GM23338 (cell line): ENCODE measurements around the gene AATF. TPM values are rescaled to one million over a fixed set of nuclear protein-coding genes. Genes with fewer than 3 reads are reported as not detected.

Experiments used
- ATAC-seq: fragments of 200-7000 bp; cut with Tn5 transposase; 3 replicates; pipeline ENCODE4 v1.9.1; 2020
- DNase-seq: peaks from one replicate; pipeline ENCODE4 v3.0.0-alpha.2; 2015; ENCODE audit warnings: low spot score
- H2AFZ ChIP-seq: fragments of 200-600 bp; sonication (generic); 2 replicates; pipeline ENCODE4 v1.8.0; 2016; ENCODE audit warnings: antibody characterized with exemption, mild to moderate bottlenecking, moderate library complexity
- H3F3A ChIP-seq: fragments of 200-600 bp; sonication (generic); replicated peaks from 2 replicates; pipeline ENCODE4 v1.8.0; 2017; ENCODE audit warnings: antibody characterized with exemption, mixed run types, low read depth
- H3K27ac ChIP-seq: fragments of 200-600 bp; sonication (generic); 2 replicates; pipeline ENCODE4 v1.6.1; 2016; ENCODE audit warnings: low read depth
- H3K27me3 ChIP-seq: fragments of 200-600 bp; sonication (generic); 2 replicates; pipeline ENCODE4 v1.8.0; 2016; ENCODE audit warnings: mild to moderate bottlenecking, mixed run types, moderate library complexity; ENCODE audit not compliant: insufficient read depth
- H3K36me3 ChIP-seq: fragments of 200-600 bp; sonication (generic); 2 replicates; pipeline ENCODE4 v1.8.0; 2016; ENCODE audit warnings: mild to moderate bottlenecking; ENCODE audit not compliant: insufficient read depth
- H3K4me1 ChIP-seq: fragments of 200-600 bp; sonication (generic); 2 replicates; pipeline ENCODE4 v1.8.0; 2016; ENCODE audit warnings: mild to moderate bottlenecking, moderate library complexity; ENCODE audit not compliant: insufficient read depth
- H3K4me2 ChIP-seq: fragments of 200-600 bp; sonication (generic); 2 replicates; pipeline ENCODE4 v1.7.1; 2017; ENCODE audit warnings: mixed run types
- H3K4me3 ChIP-seq: fragments of 200-600 bp; sonication (generic); 2 replicates; pipeline ENCODE4 v1.6.1; 2016; ENCODE audit warnings: mixed run types
- H3K79me2 ChIP-seq: fragments of 200-600 bp; sonication (generic); replicated peaks from 2 replicates; pipeline ENCODE4 v1.8.0; 2017; ENCODE audit warnings: mild to moderate bottlenecking; ENCODE audit not compliant: insufficient read depth
- H3K9me2 ChIP-seq: fragments of 200-600 bp; sonication (generic); 2 replicates; pipeline ENCODE4 v1.8.0; 2017; ENCODE audit not compliant: insufficient read depth
- H4K20me1 ChIP-seq: fragments of 200-600 bp; sonication (generic); replicated peaks from 2 replicates; pipeline ENCODE4 v1.8.0; 2017; ENCODE audit warnings: mild to moderate bottlenecking; ENCODE audit not compliant: insufficient read depth
- H3K27ac Mint-ChIP-seq: 2 replicates; pipeline ENCODE4 v1.8.0; 2020; ENCODE audit warnings: inconsistent platforms, mild to moderate bottlenecking, moderate library complexity, mixed read lengths
- H3K27me3 Mint-ChIP-seq: 3 replicates; pipeline ENCODE4 v1.8.0; 2022; ENCODE audit warnings: low read depth, mild to moderate bottlenecking, moderate library complexity, mixed read lengths, inconsistent platforms; ENCODE audit not compliant: insufficient read depth, poor library complexity
- H3K36me3 Mint-ChIP-seq: 3 replicates; pipeline ENCODE4 v1.8.0; 2021; ENCODE audit warnings: low read depth, mild to moderate bottlenecking, inconsistent platforms, moderate library complexity, mixed read lengths
- H3K4me1 Mint-ChIP-seq: 3 replicates; pipeline ENCODE4 v1.8.0; 2020; ENCODE audit warnings: mild to moderate bottlenecking, inconsistent platforms, mixed read lengths
- H3K4me3 Mint-ChIP-seq: 3 replicates; pipeline ENCODE4 v1.8.0; 2021; ENCODE audit warnings: moderate library complexity, mild to moderate bottlenecking, inconsistent platforms, mixed read lengths
- H3K9me3 Mint-ChIP-seq: 3 replicates; pipeline ENCODE4 v1.8.0; 2020; ENCODE audit warnings: moderate library complexity, mild to moderate bottlenecking, inconsistent platforms, mixed read lengths
- CTCF ChIP-seq, 2 experiments: fragments of 200-600 bp in 1 of 2; sonication (generic) in 1 of 2; conservative IDR thresholded peaks; 2 replicates each; pipeline versions ENCODE4 v1.5.1 to v1.6.1; 2016 to 2017; ENCODE audit warnings: antibody characterized with exemption in 2 of 2, low read depth in 2 of 2, mild to moderate bottlenecking in 2 of 2, moderate library complexity in 1 of 2
- ETS1 ChIP-seq: IDR thresholded peaks from 2 replicates; pipeline ENCODE4 v1.6.1; 2016; ENCODE audit warnings: antibody characterized with exemption
- EZH2 ChIP-seq: fragments of 200-600 bp; sonication (generic); IDR thresholded peaks from one replicate; pipeline ENCODE4 v1.8.0; 2017; ENCODE audit warnings: antibody characterized with exemption, mild to moderate bottlenecking, low read depth; ENCODE audit not compliant: unreplicated experiment
- EZH2phosphoT487 ChIP-seq: fragments of 200-600 bp; sonication (generic); IDR thresholded peaks from one replicate; pipeline ENCODE4 v1.8.1; 2018; ENCODE audit warnings: antibody characterized with exemption; ENCODE audit not compliant: unreplicated experiment
- JUNB ChIP-seq: IDR thresholded peaks from one replicate; pipeline ENCODE4 v1.6.1; 2016; ENCODE audit warnings: antibody characterized with exemption; ENCODE audit not compliant: unreplicated experiment
- polyA plus RNA-seq: library from polyadenylated mRNA; unstranded; fragments of >200 nt; fragmentation: Nextera tagmentation; extraction: Ambion mirVana; gene quantifications from 2 replicates; pipeline ENCODE4 v1.2.1, GENCODE V29; 2016
- total RNA-seq: library from RNA; depleted of rRNA; stranded (reverse); fragments of >200 nt; shearing (Covaris generic); gene quantifications from 2 replicates; pipeline ENCODE4 v1.2.3, GENCODE V29; 2014

Gene AATF
- total and polyA plus RNA-seq, 2 experiments from 2014 or later = 40.2 to 71.2 TPM

- Histone ChIP-seq H3K79me2 (no peaks in the 10 kb centered on the region), H3K4me1 (peaks cover 76% of the 10 kb centered on the region), H3K27me3 (peaks cover 100% of the 10 kb centered on the region), H2AFZ (peak overlapping the region; percentile 66; the same call in 1 of the 2 replicates), H3K4me3 (peak overlapping the region; percentile 84), H4K20me1 (peaks cover 8% of the 10 kb centered on the region), H3K4me2 (peak overlapping the region; percentile 95), H3F3A (peaks cover 48% of the 10 kb centered on the region), H3K9me2 (no peaks in the 10 kb centered on the region), H3K36me3 (no peaks in the 10 kb centered on the region), H3K27ac (no peak overlapping the region)
- Mint-ChIP-seq H3K4me3 (peak overlapping the region; percentile 80), H3K36me3 (peaks cover 2% of the 10 kb centered on the region; the same call in 1 of the 3 replicates), H3K9me3 (peaks cover 6% of the 10 kb centered on the region), H3K4me1 (peaks cover 75% of the 10 kb centered on the region), H3K27me3 (peaks cover 99% of the 10 kb centered on the region), H3K27ac (no peak overlapping the region)
- DNase-seq (peak; percentile 71), ATAC-seq (peak; percentile 1)
- TF ChIP-seq CTCF (conservative IDR thresholded peaks at IDR 0.05; ENCODE audit: low read depth in 2 of 2) = peak in 1 of 2 experiments; percentile 36; a peak in 2 of 4 replicates
- TF ChIP-seq EZH2phosphoT487 = no peak
- TF ChIP-seq EZH2 = no peak
- TF ChIP-seq ETS1 = no peak
Measured at GRCh38 chr17:36934144-36934691, 14.5 kb upstream of the AATF start.

- no peak overlapping the region for H3K27ac ChIP-seq
Measured at GRCh38 chr17:36934692-36935630, 13.8 kb upstream of the AATF start.

More at GRCh38 chr17:36934692-36935630, 13.8 kb upstream of the AATF start:
- DNase-seq (peak; percentile 85), ATAC-seq (peak; percentile 24)
- TF ChIP-seq JUNB (no peak), EZH2 (peak; percentile 94)
- Histone ChIP-seq H3K4me1 (peaks cover 75% of the 10 kb centered on the region), H3K36me3 (no peaks in the 10 kb centered on the region), H3K79me2 (no peaks in the 10 kb centered on the region), H3K27me3 (peaks cover 100% of the 10 kb centered on the region), H4K20me1 (peaks cover 8% of the 10 kb centered on the region), H3K9me2 (no peaks in the 10 kb centered on the region), H3K4me3 (peak overlapping the region; percentile 84), H2AFZ (peak overlapping the region; percentile 66; the same call in 1 of the 2 replicates), H3F3A (peaks cover 50% of the 10 kb centered on the region), H3K4me2 (peak overlapping the region; percentile 95)
- H3K4me1 Mint-ChIP-seq = peaks cover 71% of the 10 kb centered on the region
- H3K36me3 Mint-ChIP-seq = peaks cover 2% of the 10 kb centered on the region; the same call in 1 of the 3 replicates
- H3K9me3 Mint-ChIP-seq = peaks cover 8% of the 10 kb centered on the region
- H3K27ac Mint-ChIP-seq = no peak overlapping the region
- H3K4me3 Mint-ChIP-seq = peak overlapping the region; percentile 80
- H3K27me3 Mint-ChIP-seq = peaks cover 99% of the 10 kb centered on the region
